Heart left ventricle (tissue), 13 donors: ENCODE measurements around the gene GYS1.
"Not testable (repeated sequence)": the region's sequence is repeated elsewhere in the genome, so short reads cannot be mapped to it uniquely, and the experiment has no call there.

Experiments
- CTCF ChIP-seq, 12 donors: fragments of 200-600 bp; sonication (generic) in 4 of 12; IDR thresholded peaks; one replicate each; pipeline versions ENCODE4 v1.5.0 to v1.8.0; 2018 to 2022; ENCODE audit warnings: antibody characterized with exemption in 12 of 12, mild to moderate bottlenecking in 5 of 12
- POLR2A ChIP-seq, 2 donors: fragments of 450-650 bp; IDR thresholded peaks; one replicate each; pipeline ENCODE4 v1.6.1; 2017; ENCODE audit warnings: antibody characterized with exemption in 2 of 2, mild to moderate bottlenecking in 2 of 2, moderate library complexity in 2 of 2
- donor health status: ischemic (EF 13 %, LVEDD 7.1; RV severe dilation, severe dysfunction).
- donor health status: DM: no; HTN: yes; CAD: no.
- donor health status: DM: no; HTN: no; CAD: no.
- donor health status: ischemic (EF 25% LVEDD 6.9; RV normal size, moderate dysfunction).
- donor health status: ischemic (EF 25% LVEDD 5.7; RV mildly dilated, moderate dysfunction).
- donor health status: ischemic (EF 35%, LVEDD 5.7; RV mildly dilated, moderate dysfunction).
- donor health status: nonischemic (EF 11% LVEDD 7.7; RV severe dilation, severe dysfunction).
- donor health status: DM: yes; HTN: yes; CAD: no.
- donor health status: PGD.
- donor health status: ischemic (EF 29% LVEDD 5.4; RV normal size, mild dysfunction).
- donor health status: nonischemic (EF 23%, LVEDD 6.1; RV moderate dilation, normal function).

- not testable (repeated sequence) for TF ChIP-seq POLR2A, CTCF (IDR thresholded peaks at IDR 0.05)
Observed at GRCh38 chr19:49025088-49025487, 32.0 kb upstream of the GYS1 start.
